SU-DHL-6 (cell line): ENCODE data around the gene INPP4B.

ENCODE experiments used
- EZH2phosphoT487 ChIP-seq: fragments of 200-600 bp; sonication (generic), shearing (Covaris generic); conservative IDR thresholded peaks from 2 replicates; pipeline ENCODE4 v1.6.1; 2018; ENCODE audit warnings: mild to moderate bottlenecking, antibody characterized with exemption, low read length, moderate library complexity, mixed read lengths
- TF ChIP-seq, protein P1 (sequence below): fragments of 200-600 bp; sonication (generic); IDR thresholded peaks from one replicate; pipeline ENCODE4 v1.5.1; 2017; ENCODE audit warnings: antibody characterized with exemption, mild to moderate bottlenecking, low read length, moderate library complexity; ENCODE audit not compliant: insufficient read depth, poor library complexity, severe bottlenecking

GRCh38 chr4:142706381-142706780, 139.7 kb downstream of the INPP4B start:
- no peak for TF ChIP-seq EZH2phosphoT487
- TF ChIP-seq, protein P1, sequence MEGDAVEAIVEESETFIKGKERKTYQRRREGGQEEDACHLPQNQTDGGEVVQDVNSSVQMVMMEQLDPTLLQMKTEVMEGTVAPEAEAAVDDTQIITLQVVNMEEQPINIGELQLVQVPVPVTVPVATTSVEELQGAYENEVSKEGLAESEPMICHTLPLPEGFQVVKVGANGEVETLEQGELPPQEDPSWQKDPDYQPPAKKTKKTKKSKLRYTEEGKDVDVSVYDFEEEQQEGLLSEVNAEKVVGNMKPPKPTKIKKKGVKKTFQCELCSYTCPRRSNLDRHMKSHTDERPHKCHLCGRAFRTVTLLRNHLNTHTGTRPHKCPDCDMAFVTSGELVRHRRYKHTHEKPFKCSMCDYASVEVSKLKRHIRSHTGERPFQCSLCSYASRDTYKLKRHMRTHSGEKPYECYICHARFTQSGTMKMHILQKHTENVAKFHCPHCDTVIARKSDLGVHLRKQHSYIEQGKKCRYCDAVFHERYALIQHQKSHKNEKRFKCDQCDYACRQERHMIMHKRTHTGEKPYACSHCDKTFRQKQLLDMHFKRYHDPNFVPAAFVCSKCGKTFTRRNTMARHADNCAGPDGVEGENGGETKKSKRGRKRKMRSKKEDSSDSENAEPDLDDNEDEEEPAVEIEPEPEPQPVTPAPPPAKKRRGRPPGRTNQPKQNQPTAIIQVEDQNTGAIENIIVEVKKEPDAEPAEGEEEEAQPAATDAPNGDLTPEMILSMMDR, result no peak
